Activated gamma-delta T cell (primary cell): ENCODE measurements around the gene TBC1D14.

Experiments used
- DNase-seq: peaks from one replicate; lab custom pipeline; 2025; lab: John Stamatoyannopoulos, UW

Gene TBC1D14

DNA sequence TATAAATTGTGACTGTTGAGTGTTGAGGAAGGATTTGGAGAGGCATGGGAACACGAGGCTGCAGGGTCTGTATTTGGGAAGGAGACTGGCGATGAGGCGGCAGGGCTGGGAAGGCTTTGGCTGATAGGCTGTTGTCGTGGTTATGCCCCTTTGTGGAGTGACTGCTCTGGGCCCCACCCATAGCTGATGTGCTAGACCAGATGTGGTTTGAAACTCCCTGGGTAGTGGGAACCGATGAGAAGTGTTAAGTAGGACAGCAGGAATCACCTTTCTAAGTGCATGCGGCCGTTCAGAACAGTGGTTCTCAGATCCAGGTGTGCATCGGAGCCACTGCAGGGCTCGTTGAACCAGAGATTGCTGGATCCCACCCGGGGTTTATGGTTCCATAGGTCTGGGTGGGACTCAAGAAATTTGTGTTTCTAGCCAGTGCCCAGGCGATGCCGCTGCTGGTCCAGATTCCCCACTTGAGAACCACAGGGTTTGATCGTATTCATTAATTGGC is 42.3 kb downstream of the TBC1D14 start:
- DNase-seq = no peak

DNA sequence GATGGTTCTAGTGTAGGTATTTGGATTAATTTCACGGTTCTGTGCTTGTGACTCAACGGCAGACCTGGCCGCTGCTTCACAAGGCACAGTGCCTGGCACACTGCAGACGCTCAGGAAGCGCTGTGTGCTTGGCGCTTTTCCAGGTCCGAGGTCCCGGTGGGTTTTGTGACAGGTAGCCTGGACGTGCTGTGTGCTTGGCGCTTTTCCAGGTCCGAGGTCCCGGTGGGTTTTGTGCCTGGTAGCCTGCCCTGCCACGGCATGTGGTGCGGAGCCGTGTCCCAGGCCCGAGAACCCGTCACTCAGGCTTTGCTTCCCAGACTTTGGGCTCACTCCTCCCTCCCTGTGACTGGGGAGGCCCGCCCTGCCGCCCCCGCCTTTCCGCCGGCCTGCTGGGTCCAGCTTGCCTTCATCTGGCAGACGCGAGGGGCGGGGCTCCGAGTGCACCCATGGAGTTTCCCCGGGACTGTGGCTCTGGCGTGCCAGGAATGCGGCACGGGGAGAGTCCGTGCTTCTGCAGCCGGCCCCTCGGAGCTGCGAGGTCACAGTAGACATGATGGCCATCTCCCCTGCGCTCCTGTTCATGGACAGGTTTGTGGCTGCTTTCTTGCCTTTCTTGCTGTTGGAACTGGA is 44.2 kb downstream of the TBC1D14 start:
- no peak for DNase-seq

DNA sequence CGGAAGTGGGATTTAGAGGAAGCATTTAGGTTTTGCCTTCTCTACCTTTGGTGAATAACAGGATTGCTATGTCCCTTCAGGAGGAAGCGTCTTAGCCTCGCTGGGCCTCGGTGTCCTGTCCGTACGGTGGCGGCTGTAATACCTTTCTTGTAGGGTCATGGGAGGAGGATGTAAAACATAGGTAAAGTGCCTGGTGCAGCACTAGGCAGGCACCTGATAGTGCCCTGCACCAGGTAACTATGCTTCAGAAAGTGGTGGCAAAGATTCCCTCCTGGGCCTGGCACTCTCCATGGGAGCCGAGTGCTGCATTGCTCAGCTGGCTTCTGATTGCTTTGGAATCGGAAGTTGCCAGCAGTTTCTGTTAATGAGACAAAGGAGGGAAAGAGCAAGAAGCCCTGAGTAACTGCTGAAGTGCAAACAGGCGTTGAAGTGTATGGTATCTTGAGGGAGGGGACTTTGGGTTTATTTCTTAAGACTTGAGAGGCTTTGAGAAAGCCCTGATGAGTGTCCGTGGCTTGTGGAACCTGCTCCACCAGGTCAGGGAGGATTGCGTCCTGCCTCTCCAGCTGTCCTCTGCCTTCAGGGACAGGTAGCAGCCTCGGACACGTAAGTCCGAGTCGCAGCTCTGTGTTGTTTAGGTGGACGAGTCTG is 45.8 kb downstream of the TBC1D14 start:
- DNase-seq = no peak

DNA sequence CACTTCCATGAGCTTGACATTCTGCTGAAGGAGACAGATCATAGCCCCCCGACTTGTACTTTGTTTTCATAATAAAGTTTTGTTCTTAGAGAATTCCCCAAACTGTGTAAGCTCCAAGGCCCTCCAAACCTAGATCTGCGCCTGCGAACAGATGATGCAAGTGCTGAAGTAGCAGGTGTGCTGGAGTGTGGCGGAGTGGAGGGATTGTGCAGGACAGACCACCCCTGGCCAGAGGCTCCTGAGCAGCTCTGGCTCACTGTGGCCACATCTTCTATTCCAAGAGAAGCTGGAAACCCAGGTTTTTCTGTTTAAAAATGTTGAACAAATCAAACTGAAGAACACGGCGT is 46.4 kb downstream of the TBC1D14 start:
- DNase-seq = no peak

DNA sequence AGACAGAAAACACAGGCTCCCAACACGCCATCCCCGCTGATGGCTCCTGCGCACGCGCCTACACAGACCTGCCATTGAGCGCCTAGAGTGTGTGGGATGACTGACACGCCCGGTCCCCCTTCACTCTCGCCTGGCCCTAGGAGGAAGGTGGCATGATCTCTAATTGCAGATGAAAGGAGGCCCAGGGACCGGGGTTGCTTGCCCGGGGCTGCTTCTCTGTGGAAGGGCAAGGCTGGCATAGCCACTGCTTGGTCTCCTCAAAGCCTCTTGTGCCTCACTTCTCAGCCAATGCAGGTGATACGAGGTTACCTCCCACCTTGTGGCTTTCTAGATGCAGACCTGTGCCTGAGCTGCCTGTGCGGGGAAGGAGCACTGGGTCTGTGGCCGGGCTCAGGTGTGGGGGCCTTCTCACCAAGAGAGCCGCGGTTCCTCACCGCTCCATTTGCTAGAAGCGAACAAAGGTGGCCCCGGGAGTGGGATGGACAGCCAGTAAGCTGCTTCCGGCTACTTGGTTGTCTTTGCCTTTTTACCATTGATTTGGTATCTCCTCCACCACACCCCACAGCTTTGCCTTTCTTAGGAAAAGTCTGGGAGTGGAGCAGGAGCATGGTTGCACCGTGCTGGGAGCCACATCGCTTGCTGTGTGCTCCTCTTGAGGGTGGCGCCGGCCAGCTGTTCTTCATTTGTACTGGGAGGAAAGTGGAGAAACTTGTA is 47.0 kb downstream of the TBC1D14 start:
- no peak for DNase-seq

DNA sequence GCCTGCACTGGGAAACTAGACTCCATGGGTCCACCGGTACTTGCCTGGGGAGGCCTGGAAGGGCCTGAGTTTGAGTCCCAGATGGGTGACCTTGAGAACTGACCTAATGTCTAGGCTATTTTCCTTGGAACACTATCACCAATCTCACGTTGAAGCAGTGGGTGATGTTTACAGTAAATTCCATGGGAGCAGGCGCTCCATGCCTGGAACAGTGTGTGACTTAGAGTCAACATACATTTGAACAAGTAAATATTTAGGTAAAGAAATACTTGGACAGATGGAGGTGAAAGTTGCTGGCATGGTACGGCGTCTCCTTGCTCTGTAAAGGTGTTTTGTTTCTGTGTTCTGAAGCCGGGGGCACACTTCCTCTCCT is 47.5 kb downstream of the TBC1D14 start:
- DNase-seq = no peak

DNA sequence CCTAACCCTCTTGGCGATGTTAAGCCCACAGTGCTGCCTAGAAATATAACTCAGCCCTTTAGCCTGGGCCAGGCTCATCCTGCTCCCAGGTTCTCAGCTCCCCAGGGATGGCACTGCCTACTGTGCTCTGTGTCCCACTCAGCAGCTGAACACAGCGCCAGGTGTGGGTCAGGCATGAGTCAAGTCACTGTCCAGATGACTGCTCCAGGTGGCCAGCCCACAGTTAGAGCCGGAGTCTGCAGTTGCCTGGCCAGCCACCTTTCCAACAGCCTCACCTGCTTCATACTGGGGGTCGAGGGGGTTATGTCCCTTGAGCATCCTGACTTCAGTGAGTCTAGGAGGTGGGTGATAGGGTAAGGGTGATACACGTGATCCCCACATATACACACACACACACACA is 48.4 kb downstream of the TBC1D14 start:
- no peak for DNase-seq

DNA sequence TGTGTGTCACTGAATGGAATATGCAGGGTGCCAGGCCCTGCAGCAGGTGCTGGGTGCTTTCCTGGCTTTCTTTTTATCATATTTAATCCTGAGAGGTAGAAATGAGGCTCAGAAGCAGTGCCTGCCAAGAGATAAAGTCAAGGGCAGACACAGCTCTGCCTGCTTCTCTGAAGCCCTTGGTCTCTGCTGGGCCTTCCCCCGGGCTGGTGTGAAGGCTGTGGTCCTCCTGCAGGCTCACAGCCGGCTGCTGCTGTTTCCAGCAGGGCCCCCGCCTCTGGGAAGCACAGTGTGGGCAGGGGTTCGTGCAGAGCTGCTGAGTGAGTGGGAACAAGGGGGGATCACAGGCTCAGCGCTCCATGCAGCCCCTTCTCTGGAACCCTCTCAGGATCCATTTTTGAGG is 49.6 kb downstream of the TBC1D14 start:
- DNase-seq = no peak

DNA sequence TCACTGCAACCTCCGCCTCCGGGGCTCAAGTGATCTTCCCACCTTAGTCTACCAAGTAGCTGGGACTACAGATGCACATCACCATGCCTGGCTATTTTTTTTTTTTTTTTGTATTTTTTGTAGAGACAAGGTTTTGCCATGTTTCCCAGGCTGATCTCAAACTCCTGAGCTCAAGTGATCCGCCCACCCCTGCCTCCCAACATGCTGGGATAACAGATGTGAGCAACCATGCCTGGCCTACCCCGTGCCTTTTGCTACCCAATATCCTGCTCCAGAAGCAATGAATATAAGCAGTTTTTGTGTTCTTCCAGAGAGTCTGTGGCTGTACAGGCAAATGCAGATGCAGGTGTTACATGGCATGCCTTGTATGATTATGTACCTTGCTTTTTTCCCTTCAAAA is 50.5 kb downstream of the TBC1D14 start:
- DNase-seq = no peak

DNA sequence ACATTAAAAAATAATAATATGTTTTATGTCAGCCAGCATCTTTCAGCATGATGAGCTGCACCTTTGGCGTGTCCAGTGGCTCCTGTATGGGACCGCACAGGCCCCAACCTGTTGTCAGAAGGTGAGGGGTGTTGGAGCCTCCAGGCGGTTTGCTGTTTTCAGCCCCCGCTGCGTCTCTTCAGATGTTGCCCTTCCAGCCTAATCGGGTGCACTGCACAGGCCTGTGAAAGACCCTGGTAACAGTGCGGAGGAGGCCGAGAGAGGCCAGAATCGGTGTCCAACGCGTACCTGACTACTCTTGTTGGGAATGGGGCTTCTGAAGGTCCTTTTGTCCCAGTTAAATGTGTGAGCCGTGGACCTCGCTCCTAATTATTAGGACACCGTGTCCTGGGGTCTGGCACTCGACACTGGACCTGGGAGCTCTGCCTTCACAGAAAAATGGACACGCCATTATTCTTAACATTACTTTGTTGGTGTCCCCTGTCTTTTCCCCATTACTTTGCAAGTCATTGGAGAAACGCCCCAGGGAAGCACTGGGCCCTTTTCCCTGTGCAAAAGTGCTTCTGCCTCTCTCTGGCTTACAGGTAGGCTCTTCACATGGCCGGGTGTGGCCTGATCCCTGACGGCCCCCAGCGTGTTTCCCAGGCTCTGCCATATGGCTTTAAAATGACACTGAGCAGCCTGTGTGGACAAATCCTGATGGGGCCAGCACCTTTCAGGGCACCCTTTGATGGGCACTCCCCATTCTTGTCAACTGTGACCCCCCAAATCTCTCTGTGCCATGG is 51.2 kb downstream of the TBC1D14 start:
- DNase-seq = no peak

DNA sequence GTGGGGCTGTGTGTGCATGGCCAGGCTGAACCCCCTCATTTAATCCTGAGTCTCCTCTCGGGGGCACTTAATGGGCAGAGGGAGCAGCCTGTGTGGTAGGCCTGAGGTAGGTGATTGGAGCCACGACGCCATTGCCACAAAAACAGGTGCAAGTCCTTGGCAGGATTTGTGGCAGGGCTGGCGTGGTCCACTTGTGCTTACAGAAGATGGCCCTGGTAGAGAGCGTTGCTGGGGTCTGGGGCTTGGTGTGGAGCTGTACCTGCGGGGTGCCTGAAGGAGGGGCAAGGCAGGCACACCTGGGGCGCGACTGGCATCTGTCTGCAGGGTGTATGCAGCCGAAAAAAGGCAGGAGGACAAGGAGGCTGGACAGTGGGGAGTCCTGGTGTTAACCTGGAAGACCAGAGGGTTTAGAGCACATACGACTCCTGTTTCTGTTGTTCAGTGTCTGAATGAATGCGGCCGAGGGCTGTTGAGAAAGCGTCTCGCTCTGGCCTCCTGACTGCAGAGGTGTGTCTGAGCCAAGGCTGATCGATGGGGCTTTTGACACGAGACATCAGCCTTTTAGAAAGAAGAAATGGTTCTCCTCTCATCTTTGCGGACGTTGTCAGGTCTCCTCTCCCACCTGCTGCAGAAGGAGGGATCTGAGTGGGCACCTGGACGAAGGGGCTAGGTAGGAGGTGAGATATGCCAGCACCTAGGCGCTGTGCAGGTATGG is 52.0 kb downstream of the TBC1D14 start:
- no peak for DNase-seq

DNA sequence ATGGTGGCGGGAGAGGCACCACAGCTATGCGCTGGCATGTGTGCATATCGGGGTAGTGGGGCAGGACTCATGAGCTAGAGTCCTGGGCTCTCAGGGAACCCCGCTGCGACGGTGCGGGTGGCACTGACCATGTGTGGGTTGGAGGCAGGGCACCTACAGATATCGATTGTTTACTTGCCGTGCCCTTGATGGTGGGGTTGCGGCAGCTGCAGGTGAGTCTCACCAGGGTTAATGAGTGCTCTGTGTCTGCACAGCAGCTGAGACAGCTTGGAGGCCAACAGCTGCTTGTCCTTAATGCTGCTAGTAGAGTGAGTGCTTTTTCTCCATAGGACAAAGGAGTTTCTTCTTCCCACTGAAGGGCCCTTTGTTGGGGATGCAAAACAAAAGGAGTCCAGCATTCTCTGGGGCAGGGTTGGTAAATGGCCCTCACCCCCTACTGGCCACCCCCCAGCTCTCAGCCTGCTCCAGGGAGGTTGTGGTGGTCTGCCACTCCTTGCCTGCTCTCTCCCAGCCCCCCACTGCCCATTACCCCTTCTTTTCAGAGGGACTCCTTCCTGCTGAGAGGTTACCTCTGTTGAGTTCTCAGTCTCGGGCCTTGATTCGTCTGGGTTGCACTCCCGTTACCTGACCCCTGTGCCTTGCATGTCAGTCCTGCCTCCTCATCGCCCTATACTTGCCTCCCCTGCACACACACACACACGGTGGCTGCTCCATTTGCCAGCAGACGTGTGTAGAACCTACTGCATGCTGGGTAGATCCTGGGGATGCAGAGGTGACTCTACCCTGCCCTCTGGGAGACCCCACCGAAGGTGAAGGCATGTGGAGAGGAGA is 52.8 kb downstream of the TBC1D14 start:
- DNase-seq = no peak

DNA sequence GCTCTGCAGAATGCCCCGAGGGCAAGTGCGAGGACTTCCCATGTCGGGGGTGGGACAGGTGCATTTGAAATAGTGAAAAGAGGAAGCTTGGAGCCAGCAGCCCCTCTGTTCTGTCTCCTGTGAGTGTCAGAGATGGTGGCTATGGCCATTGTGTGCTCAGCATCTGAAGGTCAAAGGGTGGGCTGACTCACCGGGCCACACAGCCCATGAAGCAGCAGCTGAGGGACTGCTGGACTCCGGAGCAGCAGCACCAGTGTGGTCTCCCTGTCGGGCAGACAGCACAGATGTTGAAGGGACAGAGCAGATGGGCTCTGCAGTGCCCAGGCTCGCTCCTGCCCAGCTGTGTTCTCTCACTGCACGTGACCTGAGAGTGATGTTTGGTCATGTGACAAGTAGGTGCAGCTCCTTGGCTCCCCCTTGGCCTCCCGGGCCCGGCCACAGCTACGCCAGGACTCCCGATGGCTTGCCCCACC is 53.5 kb downstream of the TBC1D14 start:
- no peak for DNase-seq

DNA sequence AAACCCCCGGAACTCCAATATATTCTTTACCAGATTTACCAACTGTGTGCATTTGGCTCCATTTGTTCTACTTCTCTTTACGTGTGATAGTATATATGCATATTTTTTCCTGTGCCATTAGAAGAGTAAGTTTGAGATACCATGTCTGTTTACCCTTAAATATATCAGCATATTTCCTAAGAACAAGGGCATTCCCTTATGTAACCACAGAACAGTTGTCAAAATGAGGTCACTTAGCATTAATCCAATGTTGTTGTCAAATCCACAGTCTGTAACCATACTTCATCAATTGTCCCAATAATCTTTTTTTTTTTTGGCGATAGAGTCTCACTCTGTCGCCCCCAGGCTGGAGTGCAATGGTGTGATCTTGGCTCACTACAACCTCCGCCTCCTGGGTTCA is 55.2 kb downstream of the TBC1D14 start:
- DNase-seq = no peak

DNA sequence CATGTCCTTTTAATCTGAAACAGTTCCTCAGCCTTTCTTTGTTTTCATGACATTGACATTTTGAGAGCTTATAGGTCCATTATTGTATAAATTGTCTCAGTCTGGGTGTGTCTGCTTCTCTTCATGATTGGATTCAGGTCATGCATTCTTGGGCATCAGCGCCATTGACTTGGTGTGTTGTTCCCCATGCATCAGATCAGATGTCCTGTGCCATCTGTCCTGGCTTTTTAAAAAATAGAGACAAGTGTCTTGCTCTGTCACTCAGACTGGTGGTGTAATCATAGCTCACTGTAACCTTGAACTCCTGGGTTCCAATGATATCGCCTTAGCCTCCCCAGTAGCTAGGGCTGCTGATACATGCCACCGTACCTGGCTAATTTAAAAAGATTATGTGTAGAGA is 55.7 kb downstream of the TBC1D14 start:
- DNase-seq = no peak

DNA sequence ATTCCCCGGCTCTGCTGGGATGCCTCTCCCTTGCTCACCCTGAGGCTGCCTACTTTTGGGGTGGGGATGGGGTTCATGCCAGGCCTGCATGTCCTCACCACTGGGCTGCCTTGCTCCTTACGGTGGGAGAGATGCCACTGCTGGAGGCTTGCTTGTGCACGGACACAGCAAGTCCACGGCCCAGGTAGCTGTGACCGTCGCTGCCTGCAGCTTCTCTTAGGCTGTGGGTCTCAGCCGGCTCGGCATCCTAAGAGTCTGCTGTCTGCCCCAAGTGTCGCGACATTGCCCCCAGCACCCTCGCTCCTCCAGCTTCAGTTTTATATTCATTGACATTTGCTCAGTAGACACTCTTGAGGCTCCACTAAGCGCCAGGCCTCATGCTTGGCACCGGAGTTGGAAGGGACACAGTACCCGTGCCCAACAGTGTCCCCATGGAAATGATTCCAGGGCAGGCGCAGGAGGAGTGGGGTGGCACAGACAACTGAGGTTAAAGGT is 58.3 kb downstream of the TBC1D14 start:
- DNase-seq = no peak

DNA sequence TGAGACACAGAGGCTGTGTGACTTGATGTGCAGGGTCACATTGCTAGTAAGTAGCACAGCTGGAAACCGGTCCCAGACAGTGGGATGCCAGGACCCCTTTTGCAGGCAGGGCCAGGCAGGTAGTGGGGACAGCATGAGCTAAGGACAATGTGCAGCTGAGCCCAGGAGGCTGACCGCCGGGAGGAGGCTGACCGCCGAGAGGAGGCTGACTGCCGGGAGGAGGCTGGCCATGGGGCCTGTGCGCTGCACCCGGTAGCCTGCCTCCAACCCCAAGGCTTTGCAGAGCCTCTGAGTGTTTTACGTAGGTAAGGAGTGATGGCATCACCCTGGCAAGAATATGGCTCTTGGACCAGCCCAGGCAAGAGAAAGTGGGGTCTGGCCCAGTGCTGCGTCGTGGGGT is 58.9 kb downstream of the TBC1D14 start:
- no peak for DNase-seq

DNA sequence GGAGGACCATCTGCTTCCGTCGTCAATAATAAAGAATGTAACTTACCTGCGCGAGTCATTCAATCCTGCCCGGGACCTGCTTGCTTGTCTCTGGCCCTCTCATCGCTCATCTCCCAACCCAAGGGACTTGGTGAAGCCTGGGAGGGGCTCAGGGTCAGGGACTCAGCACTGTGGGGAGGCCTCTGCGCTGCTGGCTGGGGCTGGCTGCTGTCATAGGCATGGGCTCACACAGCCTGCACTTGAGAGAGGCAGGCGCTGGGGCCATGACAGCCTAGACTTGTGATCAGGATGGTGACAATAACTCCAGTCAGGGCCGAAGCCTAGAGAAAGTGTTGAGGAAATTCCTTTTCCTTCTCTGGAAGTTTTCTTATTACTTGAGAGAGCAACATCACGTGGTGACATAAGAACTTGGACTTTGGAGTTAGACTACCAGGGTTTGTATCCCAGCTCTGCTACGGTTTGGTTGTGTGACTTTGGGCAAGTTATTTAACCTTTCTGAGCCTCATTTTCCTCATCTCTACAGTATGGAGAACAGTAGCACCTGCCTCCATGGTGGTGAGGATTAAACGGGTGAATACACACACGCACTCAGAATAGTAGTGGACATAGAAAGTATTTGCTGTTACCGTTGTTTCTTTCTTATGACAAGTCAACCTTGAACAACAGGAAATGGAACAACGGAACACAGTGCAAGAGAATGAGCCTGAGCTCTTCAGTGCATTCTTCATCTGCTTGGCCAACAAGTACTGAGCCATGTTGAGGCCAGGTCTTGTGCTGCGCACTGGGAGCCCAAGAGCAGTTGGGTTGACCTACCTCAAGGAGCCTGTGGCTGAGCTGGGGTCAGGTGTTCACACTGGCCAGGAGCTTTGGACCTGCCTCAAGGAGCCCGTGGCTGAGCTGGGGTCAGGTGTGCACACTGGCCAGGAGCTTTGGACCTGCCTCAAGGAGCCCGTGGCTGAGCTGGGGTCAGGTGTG is 60.5 kb downstream of the TBC1D14 start:
- DNase-seq = no peak

DNA sequence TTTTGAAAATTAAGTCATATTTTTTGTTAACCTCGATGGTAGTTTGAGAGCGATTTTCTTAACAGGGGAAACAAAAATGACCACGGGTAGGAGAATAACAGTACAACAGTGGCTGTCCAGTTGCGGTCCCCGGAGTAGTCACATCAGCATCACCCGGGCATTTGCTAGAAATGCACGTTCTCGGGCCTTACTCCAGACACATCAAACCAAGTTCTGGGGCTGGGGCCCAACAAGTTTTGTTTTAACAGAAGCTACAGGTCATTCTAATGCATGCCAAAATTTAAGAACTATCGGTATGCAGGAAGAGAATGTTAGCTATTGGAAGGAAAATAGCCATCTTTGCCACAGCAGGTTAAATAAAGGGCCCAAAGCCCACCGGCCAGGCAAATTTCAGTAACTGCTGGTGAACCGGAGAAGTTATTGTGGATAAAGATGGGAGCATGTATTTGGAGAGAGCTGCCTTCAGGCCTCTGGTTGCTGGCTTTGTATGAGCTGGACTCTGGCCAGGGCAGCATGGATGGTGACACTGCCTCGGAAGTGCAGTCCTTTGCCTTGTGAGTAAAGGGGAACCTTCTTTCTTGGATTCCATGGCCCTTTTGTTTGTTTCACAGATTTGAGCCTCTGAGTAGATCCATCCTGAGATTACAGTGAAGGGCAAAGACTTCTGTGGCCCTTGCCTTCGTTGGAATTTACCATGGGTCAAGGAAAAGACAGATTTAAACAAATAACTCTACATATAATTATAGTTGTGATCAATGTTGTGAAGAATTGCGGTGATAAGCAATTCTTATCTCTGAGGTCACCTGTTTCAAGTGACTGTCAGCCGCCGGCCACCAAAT is 62.1 kb downstream of the TBC1D14 start:
- DNase-seq = no peak
